Endometrial microvascular endothelial cells (primary cell): Measurements from ENCODE around the gene NECAB3. TPM values are rescaled to one million over a fixed set of nuclear protein-coding genes. Genes with fewer than 3 reads are reported as not detected.

Experiments used
- in situ Hi-C: cut with HindIII; loops from 2 replicates; pipeline ENCODE4 v1.10.0; 2017; ENCODE audit warnings: low sequenced_read_pairs, low pct_unique_long_range_greater_than_20kb; ENCODE audit errors: inconsistent ontology term
- total RNA-seq: library from RNA; depleted of rRNA; stranded (reverse); fragments of >200 nt; gene quantifications from one replicate; pipeline ENCODE4 v1.2.3, GENCODE V29; 2015; ENCODE audit errors: inconsistent ontology term

NECAB3 gene
- 8.9 TPM for total RNA-seq

GRCh38 chr20:33674294-33675135 is at the start of gene NECAB3:
Gene NECAB3, minus strand, starts transcription at chr20:33674428. Its CDS starts 76 bp downstream, at chr20:33674352.
- in situ Hi-C loops = no loop called here

GRCh38 chr20:33721391-33722140 is 47.3 kb upstream of the NECAB3 start:
- in situ Hi-C loops = no loop called here

GRCh38 chr20:33719989-33720709 is 45.9 kb upstream of the NECAB3 start, which contains the start of gene PXMP4:
Gene PXMP4, minus strand, starts transcription at chr20:33720310. Its CDS starts 103 bp downstream, at chr20:33720207.
- in situ Hi-C loops = no loop called here

GRCh38 chr20:33719277-33719988 is 45.2 kb upstream of the NECAB3 start:
- in situ Hi-C loops = no loop called here

GRCh38 chr20:33716498-33716897 is 42.3 kb upstream of the NECAB3 start:
- in situ Hi-C loops = no loop called here

- in situ Hi-C loops = no loop called here
Observed at GRCh38 chr20:33713865-33714367, 39.7 kb upstream of the NECAB3 start.

GRCh38 chr20:33711446-33711738 is 37.2 kb upstream of the NECAB3 start:
- in situ Hi-C loops = no loop called here

GRCh38 chr20:33710681-33711445 is 36.6 kb upstream of the NECAB3 start:
- in situ Hi-C loops = no loop called here

GRCh38 chr20:33709905-33710541 is 35.8 kb upstream of the NECAB3 start:
- in situ Hi-C loops = no loop called here

GRCh38 chr20:33709398-33709797 is 35.2 kb upstream of the NECAB3 start:
- in situ Hi-C loops = no loop called here

GRCh38 chr20:33707668-33708067 is 33.4 kb upstream of the NECAB3 start:
- in situ Hi-C loops = no loop called here

- in situ Hi-C loops = no loop called here
Observed at GRCh38 chr20:33704197-33704924, 30.1 kb upstream of the NECAB3 start.

GRCh38 chr20:33703498-33704137 is 29.4 kb upstream of the NECAB3 start:
- in situ Hi-C loops = no loop called here

- in situ Hi-C loops = no loop called here
Observed at GRCh38 chr20:33702861-33703260, 28.6 kb upstream of the NECAB3 start.

- in situ Hi-C loops = no loop called here
Observed at GRCh38 chr20:33701629-33702450, 27.6 kb upstream of the NECAB3 start.
